Measurements from ENCODE around the gene LIMD2.

LIMD2 gene

DNA sequence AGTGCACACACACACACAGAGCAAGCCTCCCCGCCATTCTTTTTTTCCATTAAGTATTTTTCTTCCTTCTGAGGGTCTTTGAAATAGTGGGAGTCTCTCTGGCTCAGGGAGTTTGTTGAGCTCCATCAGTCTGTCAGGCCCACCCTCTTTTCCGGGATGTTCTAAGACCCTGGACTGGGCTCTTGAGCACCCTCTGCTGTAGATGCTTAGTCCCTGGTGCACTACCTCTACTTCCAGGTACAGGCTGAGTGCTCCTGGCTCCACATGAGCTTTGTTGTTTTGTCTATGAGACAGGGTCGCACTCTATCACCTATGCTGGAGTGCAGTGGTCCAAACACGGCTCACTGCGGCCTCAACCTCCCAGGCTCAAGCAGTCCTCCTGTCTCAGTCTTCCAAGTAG lies 20.7 kb downstream of the LIMD2 start:
- DNase-seq, result no peak

GRCh38 chr17:63676584-63676983 lies 23.3 kb downstream of the LIMD2 start:
- no peak for DNase-seq

GRCh38 chr17:63675607-63676546 lies 24.0 kb downstream of the LIMD2 start:
- no peak for DNase-seq

DNA sequence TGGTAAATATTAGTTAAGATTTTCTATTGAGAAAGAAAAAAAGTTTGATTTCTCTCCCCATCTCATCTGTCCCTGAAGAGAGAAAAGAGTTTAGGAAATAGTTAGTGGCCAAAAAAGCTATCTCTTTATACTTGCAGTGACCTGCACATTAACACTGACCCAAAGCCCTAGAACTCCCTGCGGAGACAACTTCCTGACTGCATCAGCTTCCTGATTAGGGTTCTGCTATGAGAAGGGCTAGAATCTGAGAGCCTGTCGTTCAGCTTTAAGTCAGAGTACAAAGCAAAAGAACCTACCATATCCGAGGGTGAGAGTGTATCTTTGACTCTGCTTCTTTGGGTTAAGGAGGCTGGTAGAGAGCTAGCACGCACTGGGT lies 24.7 kb downstream of the LIMD2 start:
- DNase-seq, result no peak

GRCh38 chr17:63672856-63673255 lies 27.1 kb downstream of the LIMD2 start:
- DNase-seq, result no peak

DNA sequence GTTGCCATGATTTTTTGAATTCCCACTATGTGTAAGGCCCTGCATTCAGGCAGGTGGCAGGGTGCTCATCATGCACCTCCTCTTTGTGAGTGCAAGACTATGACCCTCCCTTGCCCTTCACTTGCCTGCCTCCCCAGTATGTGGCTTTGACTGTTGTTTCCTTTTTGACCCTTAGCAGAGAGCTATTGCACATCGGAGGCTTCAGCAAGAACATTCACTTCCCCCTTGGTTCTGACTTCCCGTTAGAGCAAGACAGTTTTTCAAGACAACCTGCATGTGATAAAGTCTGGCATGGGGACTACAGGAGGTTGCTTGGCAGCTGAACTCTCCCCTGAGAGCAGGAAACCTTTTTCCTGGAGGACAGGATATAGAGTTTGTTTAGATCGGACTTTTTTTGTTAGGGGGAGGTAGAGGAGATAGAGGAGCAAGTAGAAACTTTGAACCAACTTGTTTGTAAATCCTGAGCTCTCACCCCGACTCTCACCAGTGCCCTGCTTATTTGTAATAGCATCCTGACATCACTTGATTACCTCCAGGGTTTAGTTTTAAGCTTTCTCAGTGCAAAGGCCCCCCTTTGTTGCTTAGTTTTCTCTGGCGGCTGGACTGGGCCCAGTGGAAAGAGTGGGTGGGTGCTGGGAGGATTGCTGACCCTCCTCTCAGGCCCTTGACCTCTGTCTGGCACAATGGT lies 34.3 kb downstream of the LIMD2 start:
- DNase-seq, result no peak

DNA sequence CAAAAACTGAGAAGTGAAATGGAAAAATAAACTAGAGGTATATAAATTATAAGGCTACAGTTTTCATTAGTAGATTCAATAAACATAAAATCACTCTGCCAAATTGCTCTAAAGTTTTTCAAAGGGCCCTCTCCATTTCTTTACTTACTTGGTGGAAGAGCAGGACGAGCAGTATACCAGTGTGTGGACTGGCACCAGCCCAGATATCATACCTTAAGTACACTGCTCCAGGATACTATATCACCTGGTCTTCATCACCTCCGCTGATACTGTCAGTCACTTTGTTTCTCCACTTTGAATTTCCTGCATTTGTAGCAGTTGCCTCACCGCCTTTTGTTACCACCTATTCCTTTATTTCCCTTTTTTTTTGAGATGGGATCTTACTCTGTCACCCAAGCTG lies 40.1 kb downstream of the LIMD2 start:
- DNase-seq, result no peak

- no peak for DNase-seq
These were observed 41.6 kb downstream of the LIMD2 start for GRCh38 chr17:63658366-63658765.

GRCh38 chr17:63657786-63658185 lies 42.1 kb downstream of the LIMD2 start:
- no peak for DNase-seq

GRCh38 chr17:63653050-63653449 lies 46.9 kb downstream of the LIMD2 start:
- DNase-seq, result no peak

GRCh38 chr17:63652106-63652505 lies 47.8 kb downstream of the LIMD2 start:
- no peak for DNase-seq

- no peak for DNase-seq
These were observed 50.1 kb downstream of the LIMD2 start for GRCh38 chr17:63649813-63650212.

GRCh38 chr17:63647936-63648335 lies 52.0 kb downstream of the LIMD2 start:
- DNase-seq, result no peak

GRCh38 chr17:63647065-63647725 lies 52.7 kb downstream of the LIMD2 start:
- no peak for DNase-seq

- DNase-seq, result no peak
These were observed 53.5 kb downstream of the LIMD2 start for GRCh38 chr17:63646488-63646806.
